Calu3 (cell line): ENCODE data around the gene ARHGAP4. TPM values are rescaled to one million over a fixed set of nuclear protein-coding genes. Genes with fewer than 3 reads are reported as not detected.

Source experiments
- BruUV-seq: library from RNA; stranded (reverse); fragments of 400-500 nt; replicated peaks from 2 replicates; lab custom pipeline; 2021; lab: Mats Ljungman, UMichigan
- CTCF ChIA-PET: fragments of 300-600 bp; sonication (Branson Sonifier 250); formaldehyde crosslinking; loops from one replicate; lab custom pipeline; 2022; ENCODE audit warnings: antibody characterized with exemption; lab: Charles Lee
- DNase-seq: peaks from one replicate; pipeline ENCODE4 v3.0.0; 2022
- H3K27ac Mint-ChIP-seq: one replicate; pipeline ENCODE4 v1.8.0; 2022; ENCODE audit warnings: mixed read lengths; ENCODE audit not compliant: unreplicated experiment
- H3K27me3 Mint-ChIP-seq: one replicate; pipeline ENCODE4 v1.8.0; 2022; ENCODE audit warnings: mixed read lengths; ENCODE audit not compliant: unreplicated experiment
- H3K36me3 Mint-ChIP-seq: one replicate; pipeline ENCODE4 v1.8.0; 2022; ENCODE audit warnings: mild to moderate bottlenecking, moderate library complexity, mixed read lengths; ENCODE audit not compliant: insufficient read depth, unreplicated experiment
- H3K4me1 Mint-ChIP-seq: one replicate; pipeline ENCODE4 v1.8.0; 2022; ENCODE audit warnings: mild to moderate bottlenecking, low read depth, mixed read lengths; ENCODE audit not compliant: unreplicated experiment
- H3K4me3 Mint-ChIP-seq: one replicate; pipeline ENCODE4 v1.8.0; 2022; ENCODE audit warnings: mild to moderate bottlenecking, low read depth, moderate library complexity, mixed read lengths; ENCODE audit not compliant: unreplicated experiment
- H3K9me3 Mint-ChIP-seq: one replicate; pipeline ENCODE4 v1.8.0; 2022; ENCODE audit warnings: low read depth, mixed read lengths; ENCODE audit not compliant: unreplicated experiment
- CTCF ChIP-seq: fragments of 200-600 bp; IDR thresholded peaks from one replicate; pipeline ENCODE4 v1.8.0; 2022; ENCODE audit warnings: antibody characterized with exemption; ENCODE audit not compliant: unreplicated experiment
- intact Hi-C: fragments of 100-400 bp; cut with micrococcal nuclease; formaldehyde crosslinking; loops from one replicate; pipeline ENCODE4 v1.10.0; 2022; ENCODE audit not compliant: unreplicated experiment
- total RNA-seq: library from RNA; stranded (reverse); gene quantifications from 2 replicates; pipeline ENCODE4 v1.2.3, GENCODE V29; 2022

The ARHGAP4 gene
- total RNA-seq, 1 experiment from 2014 or later, result 3.8 TPM

- BruUV-seq, result no TSS peak
- Mint-ChIP-seq H3K27ac (peak overlapping the region; percentile 47), H3K9me3 (no peaks in the 10 kb centered on the region), H3K36me3 (peaks cover 5% of the 10 kb centered on the region), H3K27me3 (peaks cover 3% of the 10 kb centered on the region), H3K4me3 (no peak overlapping the region), H3K4me1 (peaks cover 30% of the 10 kb centered on the region)
- TF ChIP-seq CTCF, result no peak
- intact Hi-C loops, result no loop called here
- CTCF ChIA-PET, result interaction anchor here (0.5 to 0.7 kb wide), 3 partner anchors 9 to 62 kb away, joined by 3 to 4 read pairs (median 3); no protein-coding TSS in a partner anchor
- peak; percentile 53 for DNase-seq
These were observed 25.0 kb downstream of the ARHGAP4 start for GRCh38 chrX:153900831-153901752.

GRCh38 chrX:153897899-153898298 is 28.2 kb downstream of the ARHGAP4 start:
- no TSS peak for BruUV-seq
- no peak overlapping the region for H3K27ac Mint-ChIP-seq
- CTCF ChIA-PET, result no interaction called here
- H3K4me1 Mint-ChIP-seq, result peaks cover 22% of the 10 kb centered on the region
- no peak for DNase-seq
- peaks cover 12% of the 10 kb centered on the region for H3K27me3 Mint-ChIP-seq
- TF ChIP-seq CTCF, result no peak
- no peak overlapping the region for H3K4me3 Mint-ChIP-seq
- H3K9me3 Mint-ChIP-seq, result peaks cover 2% of the 10 kb centered on the region
- peaks cover 5% of the 10 kb centered on the region for H3K36me3 Mint-ChIP-seq
- intact Hi-C loops, result no loop called here

DNA sequence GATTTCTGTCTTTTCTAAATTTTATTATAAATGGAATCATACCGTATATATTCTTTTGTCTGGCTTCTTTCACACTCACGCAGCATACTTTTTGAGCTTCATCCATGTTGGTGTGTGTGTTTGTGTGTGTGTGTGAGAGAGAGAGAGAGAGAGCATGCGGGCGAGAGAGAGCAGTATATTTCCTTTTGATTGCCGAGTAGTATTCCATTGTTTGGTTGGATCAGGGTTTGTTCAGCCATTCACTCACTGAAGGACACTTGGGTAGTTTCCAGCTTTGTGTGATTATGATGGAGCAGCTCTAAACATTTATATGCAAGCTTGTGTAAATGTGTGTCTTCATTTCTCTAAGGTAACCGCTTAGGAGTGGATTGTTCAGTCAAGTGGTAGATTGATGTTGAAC is 36.9 kb downstream of the ARHGAP4 start:
- no peak overlapping the region for H3K27ac Mint-ChIP-seq
- H3K27me3 Mint-ChIP-seq, result peaks cover 54% of the 10 kb centered on the region
- BruUV-seq, result no TSS peak
- peaks cover 2% of the 10 kb centered on the region for H3K9me3 Mint-ChIP-seq
- no peak overlapping the region for H3K4me3 Mint-ChIP-seq
- DNase-seq, result no peak
- peaks cover 9% of the 10 kb centered on the region for H3K4me1 Mint-ChIP-seq
- intact Hi-C loops, result no loop called here
- CTCF ChIA-PET, result no interaction called here
- TF ChIP-seq CTCF, result no peak
- H3K36me3 Mint-ChIP-seq, result no peaks in the 10 kb centered on the region

- DNase-seq, result no peak
- TF ChIP-seq CTCF, result no peak
- CTCF ChIA-PET, result no interaction called here
- Mint-ChIP-seq H3K4me3 (no peak overlapping the region), H3K27me3 (peaks cover 47% of the 10 kb centered on the region), H3K27ac (no peak overlapping the region), H3K4me1 (peaks cover 11% of the 10 kb centered on the region), H3K36me3 (no peaks in the 10 kb centered on the region), H3K9me3 (peaks cover 2% of the 10 kb centered on the region)
- intact Hi-C loops, result no loop called here
- no TSS peak for BruUV-seq
These were observed 37.7 kb downstream of the ARHGAP4 start for GRCh38 chrX:153888344-153888743.
